Tibial artery (tissue), 4 donors: ENCODE measurements around the gene RBPJL.

Experiments used
- DNase-seq, 2 donors: peaks; one replicate each; pipeline ENCODE4 v3.0.0-alpha.2; 2019
- H3K27ac ChIP-seq, 2 donors: fragments of 200-600 bp; sonication (generic) in 1 of 2; 1 replicate in 1 of 2; 2 replicates in 1 of 2; pipeline ENCODE4 v1.5.1; 2018 to 2019; ENCODE audit warnings: mild to moderate bottlenecking in 1 of 2
- H3K27me3 ChIP-seq, 2 donors: fragments of 200-600 bp; sonication (generic) in 1 of 2; one replicate each; pipeline versions ENCODE4 v1.5.1 to v1.6.0; 2016 to 2019
- H3K36me3 ChIP-seq, 3 donors: fragments of 200-600 bp; sonication (generic) in 2 of 3; one replicate each; pipeline ENCODE4 v1.5.1; 2016 to 2019; ENCODE audit warnings: mild to moderate bottlenecking in 2 of 3
- H3K4me1 ChIP-seq, 4 donors: fragments of 200-600 bp; sonication (generic) in 2 of 4; 1 replicate in 3 of 4; 2 replicates in 1 of 4; pipeline ENCODE4 v1.5.1; 2016 to 2019
- H3K4me3 ChIP-seq, 2 donors: fragments of 200-600 bp; sonication (generic) in 1 of 2; 1 replicate in 1 of 2; 2 replicates in 1 of 2; pipeline ENCODE4 v1.5.1; 2018 to 2019; ENCODE audit warnings: mild to moderate bottlenecking in 2 of 2
- H3K9me3 ChIP-seq, 3 donors: fragments of 200-600 bp; sonication (generic) in 1 of 3; one replicate each; pipeline ENCODE4 v1.5.1; 2016 to 2019
- CTCF ChIP-seq, 2 experiments: fragments of 200-600 bp in 1 of 2; fragments of 450-650 bp in 1 of 2; IDR thresholded peaks; one replicate each; pipeline ENCODE4 v1.5.1; 2017 to 2019; ENCODE audit warnings: antibody characterized with exemption in 2 of 2, mild to moderate bottlenecking in 1 of 2, moderate library complexity in 1 of 2
- intact Hi-C: fragments of 100-400 bp; cut with DNase I; formaldehyde crosslinking; loops from one replicate; pipeline ENCODE4 v1.15.0; 2023; ENCODE audit warnings: low total_unique reads

Gene RBPJL

GRCh38 chr20:45365444-45365970 lies 58.9 kb downstream of the RBPJL start:
- H3K4me1 ChIP-seq: peaks cover 0 to 27% (median 14%) of the 10 kb centered on the region in 4 donors
- no peaks in the 10 kb centered on the region for H3K27me3 ChIP-seq
- no peak overlapping the region for H3K27ac ChIP-seq
- intact Hi-C loops: loop anchor here (10.0 kb wide), 1 partner anchor 481 kb away; the partner anchor contains the start of gene YWHAB
- H3K9me3 ChIP-seq: no peaks in the 10 kb centered on the region
- peaks cover 28 to 37% (median 36%) of the 10 kb centered on the region in 3 donors for H3K36me3 ChIP-seq
- no peak for TF ChIP-seq CTCF (IDR thresholded peaks at IDR 0.05)
- no peak overlapping the region for H3K4me3 ChIP-seq
- DNase-seq: no peak

GRCh38 chr20:45366192-45366591 lies 59.6 kb downstream of the RBPJL start:
- no peaks in the 10 kb centered on the region for H3K27me3 ChIP-seq
- intact Hi-C loops: loop anchor here (10.0 kb wide), 1 partner anchor 481 kb away; the partner anchor contains the start of gene YWHAB
- no peak overlapping the region for H3K4me3 ChIP-seq
- no peaks in the 10 kb centered on the region for H3K9me3 ChIP-seq
- peaks cover 28 to 37% (median 36%) of the 10 kb centered on the region in 3 donors for H3K36me3 ChIP-seq
- H3K4me1 ChIP-seq: peaks cover 0 to 23% (median 14%) of the 10 kb centered on the region in 4 donors
- no peak for TF ChIP-seq CTCF (IDR thresholded peaks at IDR 0.05)
- no peak for DNase-seq
- no peak overlapping the region for H3K27ac ChIP-seq

GRCh38 chr20:45366631-45367030 lies 60.0 kb downstream of the RBPJL start:
- no peak for DNase-seq
- H3K4me3 ChIP-seq: no peak overlapping the region
- no peak overlapping the region for H3K27ac ChIP-seq
- H3K36me3 ChIP-seq: peaks cover 28 to 37% (median 36%) of the 10 kb centered on the region in 3 donors
- intact Hi-C loops: loop anchor here (10.0 kb wide), 1 partner anchor 482 kb away; the partner anchor contains the start of gene YWHAB
- peaks cover 0 to 23% (median 14%) of the 10 kb centered on the region in 4 donors for H3K4me1 ChIP-seq
- no peak for TF ChIP-seq CTCF (IDR thresholded peaks at IDR 0.05)
- H3K9me3 ChIP-seq: no peaks in the 10 kb centered on the region
- no peaks in the 10 kb centered on the region for H3K27me3 ChIP-seq

- Histone ChIP-seq H3K4me1 (peaks cover 0 to 23% (median 15%) of the 10 kb centered on the region in 4 donors), H3K27me3 (no peaks in the 10 kb centered on the region), H3K9me3 (no peaks in the 10 kb centered on the region), H3K4me3 (no peak overlapping the region), H3K27ac (no peak overlapping the region), H3K36me3 (peaks cover 28 to 37% (median 36%) of the 10 kb centered on the region in 3 donors)
- TF ChIP-seq CTCF (IDR thresholded peaks at IDR 0.05): no peak
- intact Hi-C loops: loop anchor here (10.0 kb wide), 1 partner anchor 482 kb away; the partner anchor contains the start of gene YWHAB
- no peak for DNase-seq
Observed at GRCh38 chr20:45367126-45367525, 60.5 kb downstream of the RBPJL start.
